CD4-positive, alpha-beta T cell treated with Interleukin-2 at 100 ng/mL for 4 hours (primary cell): ENCODE results near the gene GMPR.

Experiments used
- DNase-seq: peaks from one replicate; pipeline ENCODE4 v3.0.0-alpha.2; 2020; ENCODE audit warnings: low spot score

The GMPR gene

DNA sequence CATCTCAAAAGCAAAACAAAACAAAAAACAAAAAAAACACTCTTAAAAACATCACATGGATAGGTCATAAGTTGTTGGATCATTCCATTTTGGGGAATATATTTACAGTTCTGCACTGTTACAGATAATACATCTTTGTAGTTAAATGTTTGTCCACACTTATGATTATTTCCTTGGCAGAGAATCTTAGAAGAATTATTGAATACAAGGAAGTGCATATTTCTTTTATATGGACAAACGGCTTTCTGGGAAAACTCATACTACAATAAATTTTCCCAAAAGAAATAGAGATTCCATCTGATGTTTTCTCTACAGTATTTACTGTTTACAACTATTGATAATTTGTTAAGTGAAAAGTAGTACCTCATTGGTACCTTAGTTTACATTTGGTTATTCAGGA lies 33.8 kb downstream of the GMPR start:
- DNase-seq: no peak

DNA sequence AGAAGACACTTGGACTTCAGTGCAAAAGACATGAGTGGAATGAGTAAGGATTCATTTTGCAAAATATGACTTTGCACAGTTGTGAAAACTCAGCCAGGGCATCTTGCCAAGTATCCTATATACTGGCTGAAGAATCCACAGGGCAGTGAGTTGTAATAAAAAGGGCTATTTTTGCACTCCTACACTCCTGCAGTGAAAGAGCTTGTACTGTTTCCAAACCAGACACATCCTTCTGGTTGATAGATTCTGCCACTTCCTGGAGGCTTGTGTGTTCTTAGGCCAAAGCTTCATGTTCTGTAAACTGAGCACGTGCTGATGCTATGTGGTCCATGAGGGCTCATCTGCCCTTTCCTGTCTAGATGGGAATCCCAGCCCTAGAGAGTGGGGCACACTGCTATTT lies 34.9 kb downstream of the GMPR start:
- DNase-seq: no peak

DNA sequence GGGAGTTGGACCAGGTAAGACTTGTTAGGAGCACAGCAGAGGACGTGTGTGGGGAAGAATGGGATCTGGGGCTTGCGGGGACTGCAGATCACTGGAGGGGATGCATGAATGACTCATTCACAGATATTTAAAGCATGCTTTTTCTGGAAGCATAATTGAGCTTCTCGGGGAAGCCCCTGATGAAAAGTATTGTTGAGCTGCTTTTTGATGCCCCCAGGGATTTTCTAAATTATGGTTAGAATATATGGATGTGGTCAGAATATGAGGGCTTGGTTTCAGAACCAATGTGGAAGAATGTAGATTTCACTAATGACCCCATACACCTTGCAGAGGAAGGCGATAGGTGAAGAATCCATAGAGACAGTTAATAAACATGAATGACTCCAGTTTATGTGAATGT lies 36.1 kb downstream of the GMPR start:
- no peak for DNase-seq

DNA sequence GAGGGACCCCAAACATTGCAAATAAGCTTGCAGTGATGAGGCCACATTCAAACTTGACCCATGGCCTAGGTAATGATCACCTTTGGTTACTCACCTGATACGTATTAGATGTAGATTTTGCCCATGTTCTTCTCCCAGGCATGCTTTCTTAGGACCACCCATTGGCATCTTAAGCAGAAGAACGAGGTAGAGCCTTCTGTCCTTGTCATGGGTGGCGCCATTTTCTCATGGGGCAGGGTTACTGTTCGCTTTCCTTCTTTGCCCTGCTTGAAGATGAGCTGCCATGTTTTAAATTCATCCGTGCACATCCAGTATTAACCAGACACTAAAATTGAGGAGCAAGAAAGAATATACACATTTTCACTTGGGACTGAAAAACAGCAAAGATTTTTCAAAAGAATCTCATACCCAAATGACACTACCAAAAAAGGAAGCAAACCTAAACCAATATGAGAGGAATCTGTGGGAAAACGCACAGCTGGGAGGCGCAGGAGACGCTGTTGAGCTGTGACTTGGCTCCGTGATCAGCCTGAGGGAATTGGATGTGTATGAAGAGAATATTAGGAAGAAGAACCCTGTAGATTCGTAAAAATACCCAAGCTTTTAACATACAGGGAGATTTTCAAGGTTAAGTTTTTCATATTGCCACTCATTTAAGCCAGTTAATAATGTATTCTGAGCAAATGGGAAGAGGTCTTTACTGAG lies 36.6 kb downstream of the GMPR start:
- no peak for DNase-seq

DNA sequence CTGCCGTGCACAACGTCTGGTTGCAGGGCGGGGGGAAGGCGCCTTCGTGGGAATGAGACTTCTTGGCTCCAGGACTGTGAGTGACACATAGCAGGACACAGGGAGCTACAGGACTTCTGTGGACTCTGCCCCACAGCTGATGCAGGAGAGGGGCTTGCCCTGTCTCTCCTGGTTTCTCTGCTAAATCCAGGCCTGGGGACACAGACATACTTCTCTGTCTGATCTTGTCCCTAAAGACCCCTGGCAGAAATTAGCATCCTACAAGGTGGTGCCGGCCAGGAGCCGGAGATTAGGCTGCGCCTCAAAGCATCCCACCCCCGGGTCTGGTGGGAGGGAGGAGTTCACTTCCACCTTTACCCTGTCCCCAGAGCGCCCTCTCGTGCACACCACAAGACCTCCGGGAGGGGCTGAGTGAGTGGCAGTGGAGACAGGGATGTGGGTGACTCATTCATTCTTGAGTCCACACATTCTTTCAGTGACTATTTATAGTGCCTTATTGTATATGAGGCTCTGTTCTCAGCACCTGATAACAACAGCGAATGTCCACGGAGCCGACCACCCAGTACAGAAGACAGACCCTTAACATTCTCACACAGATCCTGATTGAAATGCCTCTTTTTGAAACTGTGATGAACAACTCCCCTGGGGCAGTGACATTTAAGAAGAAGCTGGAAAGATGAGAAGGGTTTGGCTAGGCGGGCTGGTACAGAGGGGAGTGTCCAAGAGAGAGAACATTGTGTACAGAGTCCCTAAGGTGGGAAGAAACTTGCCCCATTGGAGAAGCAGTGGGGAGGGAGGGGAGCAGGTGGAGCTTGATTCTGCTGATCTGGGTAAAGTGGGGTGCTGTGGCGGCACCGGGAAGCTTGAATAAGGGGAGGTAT lies 39.0 kb downstream of the GMPR start:
- no peak for DNase-seq

DNA sequence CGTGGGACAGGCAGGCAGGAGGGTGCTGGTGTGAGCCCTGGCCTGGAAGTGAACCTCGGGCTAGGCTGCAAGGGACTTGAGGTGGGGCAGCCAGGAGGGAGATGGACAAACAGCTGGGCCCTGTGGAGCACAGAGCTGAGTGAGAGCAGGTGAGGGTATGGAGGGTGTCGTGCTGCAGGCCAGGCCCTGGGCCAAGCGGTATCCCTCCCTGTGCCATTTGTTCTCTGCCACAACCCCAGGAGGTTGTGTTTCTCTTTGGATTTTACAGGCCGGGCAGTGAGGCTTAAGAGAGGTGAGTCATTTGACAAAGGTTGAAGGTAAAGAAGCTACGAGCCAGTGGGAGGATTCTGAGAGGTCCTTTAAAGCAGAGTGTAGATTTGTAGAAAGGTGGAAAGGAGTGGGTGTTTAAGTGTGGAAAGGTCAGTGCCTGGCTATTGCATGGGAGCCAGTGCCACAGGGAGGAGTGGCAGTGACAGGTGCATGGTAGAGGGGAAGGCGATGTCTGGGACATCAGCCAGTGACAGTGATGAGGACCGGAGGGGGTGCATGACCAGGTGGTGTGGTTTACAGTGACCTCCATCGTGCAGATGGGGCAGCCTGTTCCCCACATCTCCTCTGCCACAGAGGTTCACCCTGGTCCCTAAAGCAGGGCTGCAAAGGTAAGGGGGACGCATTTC lies 39.8 kb downstream of the GMPR start:
- no peak for DNase-seq

DNA sequence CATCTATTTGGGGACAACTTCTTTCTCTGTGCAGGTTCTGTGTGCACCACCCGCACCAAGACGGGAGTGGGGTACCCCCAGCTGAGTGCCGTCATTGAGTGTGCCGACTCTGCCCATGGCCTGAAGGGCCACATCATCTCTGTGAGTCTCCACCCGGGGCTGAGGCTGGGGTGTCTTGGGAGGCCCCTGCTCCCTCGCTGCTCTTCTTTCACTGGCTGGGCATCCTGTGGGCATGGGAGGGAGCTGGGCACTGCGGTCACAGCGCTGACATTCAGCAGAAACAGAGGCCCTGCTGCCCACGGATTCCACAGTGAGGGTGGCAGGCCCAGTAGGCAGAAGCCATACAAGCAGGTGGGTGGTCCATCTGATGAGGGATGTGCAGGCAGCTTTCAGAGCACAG lies 40.4 kb downstream of the GMPR start:
- DNase-seq: no peak

DNA sequence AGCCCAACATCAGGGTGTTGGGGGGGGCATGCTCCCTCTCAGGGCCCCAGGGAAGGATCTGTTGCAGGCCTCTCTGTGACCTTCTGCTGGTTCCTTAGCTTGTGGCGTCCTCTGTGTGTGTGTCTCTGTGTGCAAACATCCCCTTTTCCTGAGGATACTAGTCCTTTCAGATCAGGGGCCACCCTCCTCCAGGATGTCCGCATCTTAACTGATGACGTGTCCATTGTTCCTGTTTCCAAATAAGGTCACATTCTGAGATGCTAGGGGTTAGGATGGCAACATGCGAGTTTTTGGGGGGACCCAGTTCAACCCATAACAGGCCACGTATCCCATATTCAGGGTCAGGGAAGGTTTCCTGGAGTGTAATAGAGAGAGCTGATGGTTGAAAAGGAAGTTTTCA lies 40.9 kb downstream of the GMPR start:
- DNase-seq: no peak

DNA sequence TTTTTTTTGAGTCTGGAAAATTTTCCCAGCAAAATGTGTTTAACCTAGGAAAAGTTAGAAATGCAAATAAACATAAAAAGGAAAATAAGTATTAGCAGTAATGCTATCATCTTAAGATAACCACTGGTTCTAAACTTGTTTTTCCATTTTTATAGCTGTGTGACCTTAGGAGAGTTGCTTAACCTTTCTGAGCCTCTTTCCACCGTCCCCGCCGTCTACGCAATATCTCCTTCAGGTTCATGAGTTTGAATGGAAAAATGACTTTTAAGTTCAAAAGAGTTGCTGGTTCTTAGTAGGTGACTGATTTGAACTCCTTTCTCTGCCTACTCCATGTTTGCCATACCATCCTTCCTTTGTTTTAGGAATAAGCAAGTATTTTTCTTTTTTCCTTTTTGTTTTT lies 44.0 kb downstream of the GMPR start:
- no peak for DNase-seq

DNA sequence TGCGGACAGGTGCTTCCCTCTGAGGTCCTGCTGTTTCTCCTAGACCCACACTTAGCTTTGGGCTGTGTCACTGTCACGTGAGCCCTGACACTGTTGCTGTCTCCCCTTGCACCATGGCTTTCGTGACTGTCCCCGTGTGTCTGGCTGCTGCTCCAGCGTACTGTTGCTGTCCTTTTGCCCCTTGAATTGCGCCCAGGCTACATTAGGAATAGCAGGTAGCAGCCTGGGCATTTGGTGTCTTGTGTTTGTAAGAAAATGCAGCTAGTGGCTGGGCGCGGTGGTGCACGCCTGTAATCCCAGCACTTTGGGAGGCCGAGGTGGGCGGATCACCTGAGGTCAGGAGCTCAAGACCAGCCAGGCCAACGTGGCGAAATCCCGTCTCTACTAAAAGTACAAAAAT lies 46.1 kb downstream of the GMPR start:
- DNase-seq: no peak

DNA sequence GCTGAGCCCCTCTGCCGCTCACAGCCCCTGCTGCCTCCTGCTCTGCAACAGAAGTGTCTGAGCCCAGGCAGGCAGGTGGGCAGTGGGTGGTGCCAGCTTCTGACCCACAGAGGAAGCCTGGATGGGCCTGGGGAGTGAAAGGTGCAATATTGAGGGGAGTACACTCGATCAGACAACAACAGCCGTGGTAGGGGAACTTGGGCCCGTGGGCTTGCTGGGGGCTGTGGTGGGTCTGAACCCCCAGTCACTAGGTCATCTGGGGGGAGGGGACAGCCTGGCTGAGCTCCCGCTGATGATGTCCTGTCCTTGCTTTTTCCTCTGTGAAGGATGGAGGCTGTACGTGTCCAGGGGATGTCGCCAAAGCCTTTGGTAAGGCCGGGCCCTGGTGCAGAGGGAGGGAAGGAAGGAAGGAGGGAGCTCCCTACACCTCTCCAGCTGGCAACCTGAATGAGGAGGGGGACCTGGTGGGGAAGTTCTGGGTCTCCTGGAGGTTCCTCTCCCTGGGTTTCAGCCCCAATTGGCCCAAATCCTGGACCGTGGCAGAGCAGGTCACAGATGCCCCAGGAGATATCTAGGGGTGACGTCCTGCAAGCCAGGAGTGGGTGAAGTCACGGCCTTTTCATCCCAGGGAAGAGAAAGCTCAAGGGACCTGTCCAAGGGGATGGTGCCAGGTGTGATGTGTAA lies 47.2 kb downstream of the GMPR start:
- no peak for DNase-seq

DNA sequence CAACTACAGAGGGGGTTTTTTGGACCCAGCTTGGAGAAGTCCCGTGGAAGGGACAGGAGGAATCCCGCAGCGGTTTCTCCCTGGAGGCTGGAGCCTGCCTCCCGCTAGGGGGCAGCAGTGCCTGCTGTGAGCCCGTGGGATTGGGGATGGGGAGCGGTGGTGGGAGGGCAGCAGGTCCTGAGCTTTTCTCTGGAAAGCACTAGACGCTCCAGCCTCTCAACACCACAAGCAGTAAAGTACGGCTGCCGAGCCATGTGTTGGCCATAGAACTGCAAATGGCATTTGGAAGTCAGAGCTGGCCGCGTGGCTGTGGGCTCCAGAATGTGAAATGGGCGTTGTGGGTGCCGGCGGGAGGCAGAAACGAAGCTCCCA lies 47.8 kb downstream of the GMPR start:
- DNase-seq: no peak

DNA sequence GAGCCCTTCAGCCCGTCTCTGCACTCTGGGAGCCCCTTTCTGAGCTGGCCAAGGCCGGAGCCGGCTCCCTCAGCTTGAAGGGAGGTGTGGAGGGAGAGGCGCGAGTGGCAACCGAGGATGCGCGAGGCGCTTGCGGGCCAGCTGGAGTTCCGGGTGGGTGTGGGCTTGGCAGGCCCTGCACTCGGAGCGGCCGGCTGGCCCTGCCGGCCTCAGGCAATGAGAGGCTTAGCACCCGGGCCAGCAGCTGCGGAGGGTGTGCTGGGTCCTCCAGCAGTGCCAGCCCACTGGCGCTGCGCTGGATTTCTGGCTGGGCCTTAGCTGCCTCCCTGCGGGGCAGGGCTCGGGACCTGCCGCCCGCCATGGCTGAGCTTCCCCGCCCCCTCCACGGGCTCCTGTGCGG lies 49.8 kb downstream of the GMPR start:
- DNase-seq: no peak

DNA sequence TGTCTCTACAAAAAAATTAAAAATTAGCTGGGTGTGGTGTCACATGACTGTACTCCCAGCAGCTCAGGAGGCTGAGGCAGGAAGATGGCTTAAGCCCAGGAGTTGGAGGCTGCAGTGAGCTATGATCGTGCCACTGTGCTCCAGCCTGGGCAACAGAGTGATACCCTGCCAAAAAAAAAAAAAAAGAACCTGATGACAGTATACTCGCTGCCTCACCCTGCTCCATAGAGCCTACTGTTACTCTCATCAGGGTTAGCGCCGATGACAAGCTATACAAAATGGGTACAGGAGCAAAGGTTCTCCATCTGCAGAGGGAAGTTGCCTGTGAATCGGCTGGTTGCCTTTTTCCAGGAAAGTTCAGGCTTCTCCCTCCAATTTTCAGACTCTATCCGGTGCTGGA lies 53.4 kb downstream of the GMPR start:
- no peak for DNase-seq

DNA sequence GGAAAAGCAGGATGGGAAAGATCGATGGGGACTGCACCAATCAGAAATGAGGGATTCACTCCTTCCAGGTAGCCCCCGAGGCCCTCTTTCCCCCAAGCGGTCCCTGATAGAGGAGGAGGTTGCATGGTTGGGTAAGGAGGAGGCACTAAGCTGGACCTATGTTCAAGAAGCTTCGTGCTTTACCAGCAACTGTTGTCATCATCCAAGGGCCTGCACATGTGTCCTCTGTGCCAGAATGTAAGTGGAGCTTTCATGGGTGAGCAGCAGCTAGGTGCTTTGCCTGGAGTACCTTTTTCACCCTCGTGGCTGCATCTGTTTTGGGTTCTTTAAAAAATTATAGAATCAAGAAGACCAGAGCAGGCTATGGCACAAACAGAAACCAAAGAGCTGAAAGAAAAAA lies 54.0 kb downstream of the GMPR start:
- no peak for DNase-seq

DNA sequence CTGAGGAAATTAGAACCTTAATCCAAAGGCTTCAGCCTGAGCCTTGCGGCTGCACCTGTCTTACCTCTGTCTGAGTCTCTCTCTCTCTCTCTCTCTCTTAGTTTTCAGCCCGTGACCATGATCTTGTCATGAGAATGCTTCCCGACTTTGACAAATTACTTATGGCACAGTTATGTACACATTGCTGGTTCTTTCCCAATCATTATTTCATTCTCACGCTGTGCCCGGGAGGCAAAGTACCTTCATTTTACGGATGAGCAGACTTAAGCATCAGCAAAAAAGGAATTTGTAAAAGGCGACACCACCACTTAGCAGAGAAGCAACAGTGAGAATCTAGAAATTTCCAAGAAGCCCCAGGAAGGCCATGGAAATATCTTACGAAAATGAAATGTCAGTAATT lies 54.6 kb downstream of the GMPR start:
- DNase-seq: no peak

DNA sequence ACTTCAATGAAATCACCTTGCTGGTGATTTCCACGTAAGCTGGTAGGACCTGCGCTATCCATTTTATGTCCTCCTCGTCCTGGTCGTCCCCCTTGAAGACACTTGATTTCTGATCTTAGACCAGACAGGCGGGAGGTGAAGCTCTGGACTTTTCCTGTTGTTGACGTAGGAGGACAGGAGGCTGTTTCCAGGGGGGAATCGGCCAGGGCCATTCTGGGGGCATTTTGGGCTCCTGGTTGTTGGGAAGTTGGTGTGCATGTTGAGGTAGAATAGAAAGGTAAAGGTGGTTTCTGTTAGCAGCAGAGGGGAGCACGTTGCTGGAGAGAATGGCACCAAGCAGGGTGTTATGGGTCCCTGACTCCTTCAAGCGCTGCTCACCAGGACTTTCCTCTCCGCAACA lies 56.0 kb downstream of the GMPR start:
- no peak for DNase-seq

DNA sequence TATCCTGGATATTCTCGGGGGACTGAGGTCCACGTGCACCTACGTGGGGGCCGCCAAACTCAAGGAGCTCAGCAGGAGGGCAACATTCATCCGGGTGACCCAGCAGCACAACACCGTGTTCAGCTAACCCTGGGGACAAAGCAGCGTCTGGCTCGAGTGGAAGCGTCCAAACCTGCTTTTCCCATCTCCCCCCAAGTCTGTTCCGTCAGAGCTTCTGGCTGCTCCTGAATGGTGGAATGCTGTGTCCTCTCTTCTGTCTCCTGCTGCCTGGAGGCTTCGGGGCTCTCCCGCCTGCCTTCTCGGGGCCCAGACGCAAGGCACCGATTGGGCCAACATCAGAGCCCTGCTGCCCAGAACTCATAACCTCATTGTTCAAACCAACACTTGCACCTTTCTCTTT lies 56.7 kb downstream of the GMPR start:
- no peak for DNase-seq

DNA sequence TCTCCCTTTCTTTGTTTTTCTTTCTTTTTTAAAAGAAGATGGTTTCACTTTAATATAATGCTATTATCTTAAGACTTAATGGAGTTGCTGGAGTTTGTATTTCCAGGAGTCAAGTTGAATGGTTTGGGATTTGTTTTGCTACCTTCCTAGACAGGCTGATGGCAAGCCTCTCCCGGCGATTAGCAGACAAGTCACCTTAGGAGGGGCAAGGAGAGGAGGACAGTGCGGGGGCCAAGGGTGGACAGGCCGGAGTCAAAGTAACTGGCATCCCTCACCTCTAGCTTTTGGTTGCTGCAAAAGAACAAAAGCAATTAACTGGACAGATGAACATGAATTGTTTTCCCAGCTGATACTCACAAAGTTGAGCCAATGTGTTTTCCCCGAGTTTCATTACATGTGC lies 57.1 kb downstream of the GMPR start:
- no peak for DNase-seq

DNA sequence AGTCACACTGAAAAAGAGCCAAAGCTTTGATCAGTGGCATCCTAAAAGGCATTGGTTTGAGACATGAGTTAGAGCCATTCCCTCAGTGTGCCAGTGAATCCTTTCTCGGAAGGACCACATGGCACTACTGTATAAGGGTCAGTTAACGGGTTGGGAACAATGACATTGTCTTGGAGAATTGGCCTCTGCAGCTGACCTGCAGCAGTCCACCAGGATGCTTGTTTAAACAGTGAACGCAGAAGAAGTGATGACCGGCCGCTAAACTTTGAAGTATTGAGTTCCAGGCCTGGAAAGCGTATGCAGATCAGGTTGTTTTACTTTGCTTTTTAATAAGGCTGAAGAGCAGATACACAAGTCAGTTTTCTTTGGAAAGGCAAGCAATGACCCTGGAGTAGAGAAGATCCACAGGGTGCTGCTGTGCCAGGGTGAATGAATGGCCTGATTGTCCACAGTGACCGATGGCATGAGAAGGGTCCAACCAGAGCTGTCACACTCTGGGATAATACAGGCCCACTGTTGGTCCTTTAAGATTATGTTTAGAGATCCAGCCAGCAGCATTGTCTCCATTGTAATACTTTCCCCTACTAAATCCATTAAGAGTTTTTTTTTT lies 57.8 kb downstream of the GMPR start:
- no peak for DNase-seq

DNA sequence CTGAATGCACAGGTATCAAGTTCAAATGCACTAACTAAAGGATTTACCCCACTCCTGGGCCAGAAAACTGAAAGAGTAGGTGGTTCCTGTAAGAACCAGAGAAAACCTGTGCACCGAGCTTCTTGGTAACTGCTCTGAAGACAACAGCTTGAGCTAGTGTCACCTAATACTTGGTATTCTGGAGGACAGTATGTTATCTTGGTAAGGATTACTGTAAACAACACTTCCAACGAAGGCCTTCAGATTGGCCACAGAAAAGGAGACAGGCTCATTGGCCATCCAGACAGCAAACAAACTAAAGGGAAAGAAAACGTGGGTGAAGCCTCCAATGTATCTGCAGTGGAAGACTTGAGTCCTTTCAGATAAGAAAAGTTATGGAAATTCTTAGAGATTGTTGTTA lies 61.5 kb downstream of the GMPR start:
- no peak for DNase-seq

DNA sequence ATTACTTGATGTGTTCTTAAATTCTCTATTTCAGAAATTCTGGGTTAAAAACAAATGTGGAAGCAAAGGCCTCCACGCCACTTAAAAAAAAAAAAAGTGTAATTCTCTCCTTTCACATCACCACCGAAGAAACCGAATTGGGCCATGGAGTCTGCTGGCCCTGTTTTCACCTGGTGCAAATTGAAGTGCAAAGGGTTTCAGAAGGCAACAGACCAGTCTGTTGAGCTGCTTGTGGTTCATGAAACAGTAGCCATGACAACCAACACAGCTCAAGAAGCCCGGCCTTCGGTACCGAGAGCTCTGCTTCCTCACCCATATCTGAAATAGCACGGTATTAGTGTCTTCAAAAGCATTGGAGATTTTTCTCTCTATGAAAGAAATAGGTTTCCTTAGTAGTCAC lies 63.1 kb downstream of the GMPR start:
- no peak for DNase-seq
